Esophagus squamous epithelium (tissue), 4 donors: Measurements from ENCODE around the gene ITIH1.
A peak's percentile ranks its signal among the peaks of the same experiment; 100 is the strongest.

Experiments used
- POLR2A ChIP-seq, 4 donors: fragments of 450-650 bp; IDR thresholded peaks; one replicate each; pipeline ENCODE4 v1.6.1; 2017; ENCODE audit warnings: antibody characterized with exemption in 4 of 4, mild to moderate bottlenecking in 4 of 4, moderate library complexity in 3 of 4
- TF ChIP-seq, protein P1 (sequence below), 6 experiments: fragments of 450-650 bp in 4 of 6; fragments of 200-600 bp in 2 of 6; sonication (generic) in 2 of 6; IDR thresholded peaks; one replicate each; pipeline ENCODE4 v1.5.1; 2016 to 2019; ENCODE audit warnings: antibody characterized with exemption in 6 of 6, mild to moderate bottlenecking in 4 of 6, moderate library complexity in 4 of 6

DNA sequence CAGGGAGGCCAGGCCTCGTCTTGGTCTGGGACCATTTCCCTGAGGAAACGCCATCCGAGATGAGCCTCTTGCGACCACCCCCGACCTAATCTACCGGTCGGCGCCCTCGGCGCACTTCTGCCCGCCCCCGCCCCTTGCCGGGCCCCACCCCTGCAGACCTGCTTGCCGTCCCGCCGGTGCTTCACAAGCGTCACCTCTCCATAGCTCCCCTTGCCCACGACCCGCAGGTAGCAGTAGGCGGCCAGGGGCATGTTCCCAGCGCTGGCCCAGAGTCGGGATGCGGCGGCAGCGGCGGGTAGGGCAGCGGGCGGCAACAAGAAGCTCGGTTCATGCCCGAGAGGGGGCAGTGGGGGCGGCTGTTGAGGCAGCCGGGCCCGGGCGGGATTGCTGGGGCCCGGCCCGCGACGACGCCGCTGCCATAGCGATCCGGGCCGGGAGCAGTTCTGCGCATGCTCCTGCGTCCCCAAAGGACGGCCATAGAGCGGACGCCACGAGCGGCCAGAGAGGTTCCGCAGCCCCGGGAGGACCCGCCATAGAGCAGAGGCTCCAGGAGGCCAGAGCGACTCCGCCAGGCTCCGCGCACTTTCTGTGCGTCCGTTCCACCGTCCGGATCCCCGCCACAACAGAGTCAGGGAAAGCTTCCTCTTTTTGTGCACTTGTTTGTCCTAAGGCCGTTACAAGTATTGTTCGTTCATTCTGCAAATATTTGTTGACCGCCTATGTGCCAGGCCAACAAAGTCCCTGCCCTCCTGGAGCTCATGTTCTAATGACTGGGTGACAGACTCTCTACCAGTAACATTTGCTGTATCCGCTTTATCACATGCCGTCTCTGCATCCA lies 6.7 kb upstream of the ITIH1 start, which contains the start of gene NEK4:
- TF ChIP-seq, protein P1, sequence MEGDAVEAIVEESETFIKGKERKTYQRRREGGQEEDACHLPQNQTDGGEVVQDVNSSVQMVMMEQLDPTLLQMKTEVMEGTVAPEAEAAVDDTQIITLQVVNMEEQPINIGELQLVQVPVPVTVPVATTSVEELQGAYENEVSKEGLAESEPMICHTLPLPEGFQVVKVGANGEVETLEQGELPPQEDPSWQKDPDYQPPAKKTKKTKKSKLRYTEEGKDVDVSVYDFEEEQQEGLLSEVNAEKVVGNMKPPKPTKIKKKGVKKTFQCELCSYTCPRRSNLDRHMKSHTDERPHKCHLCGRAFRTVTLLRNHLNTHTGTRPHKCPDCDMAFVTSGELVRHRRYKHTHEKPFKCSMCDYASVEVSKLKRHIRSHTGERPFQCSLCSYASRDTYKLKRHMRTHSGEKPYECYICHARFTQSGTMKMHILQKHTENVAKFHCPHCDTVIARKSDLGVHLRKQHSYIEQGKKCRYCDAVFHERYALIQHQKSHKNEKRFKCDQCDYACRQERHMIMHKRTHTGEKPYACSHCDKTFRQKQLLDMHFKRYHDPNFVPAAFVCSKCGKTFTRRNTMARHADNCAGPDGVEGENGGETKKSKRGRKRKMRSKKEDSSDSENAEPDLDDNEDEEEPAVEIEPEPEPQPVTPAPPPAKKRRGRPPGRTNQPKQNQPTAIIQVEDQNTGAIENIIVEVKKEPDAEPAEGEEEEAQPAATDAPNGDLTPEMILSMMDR (IDR thresholded peaks at IDR 0.05), result peak in 1 of 6 experiments; percentile 10
- TF ChIP-seq POLR2A (IDR thresholded peaks at IDR 0.05), result peak in 3 of 4 donors; percentile 34 to 50 (median 35)
